H9 (cell line): Measurements from ENCODE around the gene ALG12. TPM values are rescaled to one million over a fixed set of nuclear protein-coding genes. Genes with fewer than 3 reads are reported as not detected.

Experiments
- DNase-seq: peaks from one replicate; pipeline ENCODE4 v3.0.0-alpha.2; 2017
- H2AFZ ChIP-seq: one replicate; pipeline ENCODE4 v1.6.1; 2013; ENCODE audit warnings: mild to moderate bottlenecking, low read length, control low read depth, moderate library complexity
- H2AK5ac ChIP-seq: 2 replicates; pipeline ENCODE4 v1.6.1; 2013; ENCODE audit warnings: low read length, control low read depth, mixed read lengths; ENCODE audit not compliant: insufficient read length
- H2BK120ac ChIP-seq: one replicate; pipeline ENCODE4 v1.6.1; 2013; ENCODE audit warnings: low read depth, mild to moderate bottlenecking, low read length, control low read depth, inconsistent platforms; ENCODE audit not compliant: poor library complexity, severe bottlenecking
- H2BK12ac ChIP-seq: 2 replicates; pipeline ENCODE4 v1.6.1; 2013; ENCODE audit warnings: low read length, control low read depth, mixed read lengths, low read depth; ENCODE audit not compliant: insufficient read length
- H2BK15ac ChIP-seq: 2 replicates; pipeline ENCODE4 v1.6.1; 2013; ENCODE audit warnings: low read depth, low read length, control low read depth
- H2BK20ac ChIP-seq: one replicate; pipeline ENCODE4 v1.6.1; 2013; ENCODE audit warnings: low read depth, mild to moderate bottlenecking, low read length, control low read depth, inconsistent platforms; ENCODE audit not compliant: poor library complexity, severe bottlenecking
- H2BK5ac ChIP-seq: 2 replicates; pipeline ENCODE4 v1.6.1; 2013; ENCODE audit warnings: low read length, control low read depth, mixed read lengths; ENCODE audit not compliant: insufficient read length
- H3K14ac ChIP-seq: 2 replicates; pipeline ENCODE4 v1.6.1; 2013; ENCODE audit warnings: low read length, control low read depth; ENCODE audit not compliant: insufficient read depth
- H3K18ac ChIP-seq: 2 replicates; pipeline ENCODE4 v1.6.1; 2013; ENCODE audit warnings: low read depth, mild to moderate bottlenecking, mixed read lengths, low read length, control low read depth; ENCODE audit not compliant: insufficient read length
- H3K23ac ChIP-seq: 2 replicates; pipeline ENCODE4 v1.6.1; 2013; ENCODE audit warnings: low read length, control low read depth, mixed read lengths, low read depth; ENCODE audit not compliant: insufficient read length
- H3K23me2 ChIP-seq: 2 replicates; pipeline ENCODE4 v1.6.1; 2013; ENCODE audit warnings: low read depth, mild to moderate bottlenecking, mixed read lengths, low read length, control low read depth; ENCODE audit not compliant: insufficient read length, poor library complexity, severe bottlenecking
- H3K27ac ChIP-seq: 2 replicates; pipeline ENCODE4 v1.5.1; 2013; ENCODE audit warnings: low read length, control low read depth, mixed read lengths, low read depth; ENCODE audit not compliant: insufficient read length
- H3K27me3 ChIP-seq: 2 replicates; pipeline ENCODE4 v1.6.1; 2013; ENCODE audit warnings: low read length, control low read depth, inconsistent platforms; ENCODE audit not compliant: insufficient read depth
- H3K4ac ChIP-seq: 2 replicates; pipeline ENCODE4 v1.6.1; 2013; ENCODE audit warnings: low read depth, mild to moderate bottlenecking, control low read depth, inconsistent platforms, low read length, moderate library complexity
- H3K4me1 ChIP-seq: 2 replicates; pipeline ENCODE4 v1.6.1; 2013; ENCODE audit warnings: low read length, control low read depth, inconsistent platforms; ENCODE audit not compliant: insufficient read depth
- H3K4me2 ChIP-seq: 2 replicates; pipeline ENCODE4 v1.6.1; 2013; ENCODE audit warnings: low read length, control low read depth, mixed read lengths; ENCODE audit not compliant: insufficient read length, insufficient read depth
- H3K56ac ChIP-seq: 2 replicates; pipeline ENCODE4 v1.6.1; 2013; ENCODE audit warnings: low read depth, mild to moderate bottlenecking, mixed read lengths, low read length, control low read depth; ENCODE audit not compliant: insufficient read length
- H3K79me1 ChIP-seq: 2 replicates; pipeline ENCODE4 v1.6.1; 2013; ENCODE audit warnings: low read depth, mild to moderate bottlenecking, moderate library complexity, low read length, control low read depth, inconsistent platforms; ENCODE audit not compliant: insufficient read depth, poor library complexity, severe bottlenecking
- H3K79me2 ChIP-seq: 2 replicates; pipeline ENCODE4 v1.6.1; 2013; ENCODE audit warnings: low read length, control low read depth, inconsistent platforms; ENCODE audit not compliant: insufficient read depth
- H3K9ac ChIP-seq: 2 replicates; pipeline ENCODE4 v1.6.1; 2013; ENCODE audit warnings: low read length, control low read depth, mixed read lengths; ENCODE audit not compliant: insufficient read length; ENCODE audit errors: extremely low read depth
- H3K9me3 ChIP-seq: one replicate; pipeline ENCODE4 v1.6.1; 2013; ENCODE audit warnings: low read depth, low read length, inconsistent platforms; ENCODE audit not compliant: control insufficient read depth
- H3T11ph ChIP-seq: one replicate; pipeline ENCODE4 v1.6.1; 2013; ENCODE audit warnings: mild to moderate bottlenecking, low read length, control low read depth, inconsistent platforms
- H4K20me1 ChIP-seq: one replicate; pipeline ENCODE4 v1.6.1; 2013; ENCODE audit not compliant: control insufficient read depth, insufficient read length, insufficient read depth
- H4K5ac ChIP-seq: 2 replicates; pipeline ENCODE4 v1.6.1; 2013; ENCODE audit warnings: low read depth, mild to moderate bottlenecking, mixed read lengths, low read length, control low read depth; ENCODE audit not compliant: insufficient read length
- H4K8ac ChIP-seq: replicated peaks from 2 replicates; pipeline ENCODE4 v1.6.1; 2013; ENCODE audit warnings: low read length, control low read depth, mixed read lengths, low read depth; ENCODE audit not compliant: insufficient read length
- H4K91ac ChIP-seq: 2 replicates; pipeline ENCODE4 v1.6.1; 2013; ENCODE audit warnings: low read depth, mild to moderate bottlenecking, moderate library complexity, mixed read lengths, low read length, control low read depth; ENCODE audit not compliant: insufficient read length
- H3K27ac Mint-ChIP-seq, 3 experiments: 2 replicates in 2 of 3; 3 replicates in 1 of 3; pipeline ENCODE4 v1.8.0; 2020 to 2021; ENCODE audit warnings: mixed read lengths in 3 of 3, mild to moderate bottlenecking in 1 of 3, moderate library complexity in 1 of 3
- H3K27me3 Mint-ChIP-seq: 2 replicates; pipeline ENCODE4 v1.8.0; 2021; ENCODE audit warnings: low read depth, mild to moderate bottlenecking, moderate library complexity, mixed read lengths
- H3K36me3 Mint-ChIP-seq, 3 experiments: 2 replicates in 2 of 3; 3 replicates in 1 of 3; pipeline ENCODE4 v1.8.0; 2020 to 2021; ENCODE audit warnings: low read depth in 3 of 3, mixed read lengths in 3 of 3; ENCODE audit not compliant: insufficient read depth in 1 of 3
- H3K4me1 Mint-ChIP-seq, 2 experiments: 2 replicates each; pipeline ENCODE4 v1.8.0; 2020; ENCODE audit warnings: mixed read lengths in 2 of 2
- H3K4me3 Mint-ChIP-seq, 2 experiments: 2 replicates in 1 of 2; 3 replicates in 1 of 2; pipeline ENCODE4 v1.8.0; 2020 to 2021; ENCODE audit warnings: mild to moderate bottlenecking in 2 of 2, mixed read lengths in 2 of 2, moderate library complexity in 1 of 2
- H3K9me3 Mint-ChIP-seq, 2 experiments: 2 replicates in 1 of 2; 3 replicates in 1 of 2; pipeline ENCODE4 v1.8.0; 2020; ENCODE audit warnings: mild to moderate bottlenecking in 2 of 2, mixed read lengths in 2 of 2, moderate library complexity in 1 of 2
- CTCF ChIP-seq: fragments of 200-600 bp; sonication (generic); conservative IDR thresholded peaks from 3 replicates; pipeline ENCODE4 v1.8.0; 2021; ENCODE audit warnings: antibody characterized with exemption, mild to moderate bottlenecking
- WGBS: extraction: QIAGEN DNeasy Blood & Tissue Kit; methylation state at CpG from one replicate; pipeline ENCODE4 v1.1.7; 2013; ENCODE audit warnings: missing lambda C conversion rate, low lambda C conversion rate, mixed read lengths; ENCODE audit not compliant: insufficient read length; ENCODE audit errors: extremely low coverage; 5-methylcytosine and 5-hydroxymethylcytosine counted together
- total RNA-seq: library from RNA; stranded (reverse); gene quantifications from 2 replicates; pipeline ENCODE4 v1.2.1, GENCODE V29; 2021

Gene ALG12
- total RNA-seq, 1 experiment from 2014 or later, result 19.2 TPM

GRCh38 chr22:49937758-49938564 lies 19.7 kb upstream of the ALG12 start:
- TF ChIP-seq CTCF, result no peak
- Mint-ChIP-seq H3K36me3 (no peaks in the 10 kb centered on the region), H3K27me3 (peaks cover under 1% of the 10 kb centered on the region; the same call in 1 of the 2 replicates), H3K27ac (no peak overlapping the region), H3K9me3 (no peaks in the 10 kb centered on the region; a peak in 2 of 5 replicates), H3K4me1 (peaks cover 6 to 11% of the 10 kb centered on the region in 2 experiments), H3K4me3 (no peak overlapping the region)
- H3K4ac ChIP-seq, result no peak overlapping the region
- no peak overlapping the region; the same call in 1 of the 2 replicates for H3K14ac ChIP-seq
- H3K4me2 ChIP-seq, result no peak overlapping the region
- H3K23me2 ChIP-seq, result peaks cover 9% of the 10 kb centered on the region
- no peak overlapping the region for H2AK5ac ChIP-seq
- H3K23ac ChIP-seq, result no peak overlapping the region
- no peak overlapping the region for H4K5ac ChIP-seq
- no peak overlapping the region for H2BK20ac ChIP-seq
- no peak overlapping the region for H2AFZ ChIP-seq
- H3K9me3 ChIP-seq, result no peaks in the 10 kb centered on the region
- H4K91ac ChIP-seq, result no peak overlapping the region
- H2BK120ac ChIP-seq, result no peak overlapping the region
- WGBS, result no CpG with 5 or more reads among the region's 27 CpGs
- H3K79me2 ChIP-seq, result no peaks in the 10 kb centered on the region
- no peaks in the 10 kb centered on the region for H3K27me3 ChIP-seq
- no peak for DNase-seq
- H3K79me1 ChIP-seq, result no peaks in the 10 kb centered on the region
- no peak overlapping the region for H2BK12ac ChIP-seq
- H4K8ac ChIP-seq, result no peak overlapping the region
- H4K20me1 ChIP-seq, result no peaks in the 10 kb centered on the region
- no peak overlapping the region for H3K27ac ChIP-seq
- no peak overlapping the region for H3T11ph ChIP-seq
- H3K9ac ChIP-seq, result no peak overlapping the region
- peaks cover 2% of the 10 kb centered on the region; the same call in 1 of the 2 replicates for H3K4me1 ChIP-seq
- H2BK15ac ChIP-seq, result no peak overlapping the region
- H2BK5ac ChIP-seq, result no peak overlapping the region
- no peak overlapping the region for H3K18ac ChIP-seq
- H3K56ac ChIP-seq, result no peak overlapping the region
